ENCODE data around the gene NABP2.
A peak's percentile ranks its signal among the peaks of the same experiment; 100 is the strongest.

The NABP2 gene

GRCh38 chr12:56220611-56221231, 3.4 kb upstream of the NABP2 start:
- ATAC-seq: no peak
- no peak for TF ChIP-seq ZC3H10 (CRISPR knock-in tag; IDR thresholded peaks at IDR 0.05)
- TF ChIP-seq CSRNP3 (CRISPR knock-in tag; IDR thresholded peaks at IDR 0.05): no peak
- TF ChIP-seq, protein P1, sequence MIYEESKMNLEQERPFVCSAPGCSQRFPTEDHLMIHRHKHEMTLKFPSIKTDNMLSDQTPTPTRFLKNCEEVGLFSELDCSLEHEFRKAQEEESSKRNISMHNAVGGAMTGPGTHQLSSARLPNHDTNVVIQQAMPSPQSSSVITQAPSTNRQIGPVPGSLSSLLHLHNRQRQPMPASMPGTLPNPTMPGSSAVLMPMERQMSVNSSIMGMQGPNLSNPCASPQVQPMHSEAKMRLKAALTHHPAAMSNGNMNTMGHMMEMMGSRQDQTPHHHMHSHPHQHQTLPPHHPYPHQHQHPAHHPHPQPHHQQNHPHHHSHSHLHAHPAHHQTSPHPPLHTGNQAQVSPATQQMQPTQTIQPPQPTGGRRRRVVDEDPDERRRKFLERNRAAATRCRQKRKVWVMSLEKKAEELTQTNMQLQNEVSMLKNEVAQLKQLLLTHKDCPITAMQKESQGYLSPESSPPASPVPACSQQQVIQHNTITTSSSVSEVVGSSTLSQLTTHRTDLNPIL (CRISPR knock-in tag; IDR thresholded peaks at IDR 0.05; ENCODE audit: low read depth): no peak
- no peak for TF ChIP-seq ESRRG (CRISPR knock-in tag; IDR thresholded peaks at IDR 0.05)
- TF ChIP-seq ZNF8 (CRISPR knock-in tag; IDR thresholded peaks at IDR 0.05): no peak
- TF ChIP-seq TCF4 (CRISPR knock-in tag; IDR thresholded peaks at IDR 0.05; ENCODE audit: borderline replicate concordance): no peak
- TF ChIP-seq PPARA (CRISPR knock-in tag; IDR thresholded peaks at IDR 0.05; ENCODE audit: borderline replicate concordance): no peak
- TF ChIP-seq TOX (CRISPR knock-in tag; IDR thresholded peaks at IDR 0.05; ENCODE audit: borderline replicate concordance): no peak
- TF ChIP-seq BACH2 (CRISPR knock-in tag; IDR thresholded peaks at IDR 0.05; ENCODE audit: borderline replicate concordance): no peak
- no peak for TF ChIP-seq GLIS3 (CRISPR knock-in tag; IDR thresholded peaks at IDR 0.05)
- TF ChIP-seq ZFP3 (CRISPR knock-in tag; IDR thresholded peaks at IDR 0.05): no peak
- TF ChIP-seq, protein P2, sequence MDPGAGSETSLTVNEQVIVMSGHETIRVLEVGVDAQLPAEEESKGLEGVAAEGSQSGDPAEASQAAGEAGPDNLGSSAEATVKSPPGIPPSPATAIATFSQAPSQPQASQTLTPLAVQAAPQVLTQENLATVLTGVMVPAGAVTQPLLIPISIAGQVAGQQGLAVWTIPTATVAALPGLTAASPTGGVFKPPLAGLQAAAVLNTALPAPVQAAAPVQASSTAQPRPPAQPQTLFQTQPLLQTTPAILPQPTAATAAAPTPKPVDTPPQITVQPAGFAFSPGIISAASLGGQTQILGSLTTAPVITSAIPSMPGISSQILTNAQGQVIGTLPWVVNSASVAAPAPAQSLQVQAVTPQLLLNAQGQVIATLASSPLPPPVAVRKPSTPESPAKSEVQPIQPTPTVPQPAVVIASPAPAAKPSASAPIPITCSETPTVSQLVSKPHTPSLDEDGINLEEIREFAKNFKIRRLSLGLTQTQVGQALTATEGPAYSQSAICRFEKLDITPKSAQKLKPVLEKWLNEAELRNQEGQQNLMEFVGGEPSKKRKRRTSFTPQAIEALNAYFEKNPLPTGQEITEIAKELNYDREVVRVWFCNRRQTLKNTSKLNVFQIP (CRISPR knock-in tag; IDR thresholded peaks at IDR 0.05; ENCODE audit: borderline replicate concordance, low read depth): no peak
- TF ChIP-seq, protein P3, sequence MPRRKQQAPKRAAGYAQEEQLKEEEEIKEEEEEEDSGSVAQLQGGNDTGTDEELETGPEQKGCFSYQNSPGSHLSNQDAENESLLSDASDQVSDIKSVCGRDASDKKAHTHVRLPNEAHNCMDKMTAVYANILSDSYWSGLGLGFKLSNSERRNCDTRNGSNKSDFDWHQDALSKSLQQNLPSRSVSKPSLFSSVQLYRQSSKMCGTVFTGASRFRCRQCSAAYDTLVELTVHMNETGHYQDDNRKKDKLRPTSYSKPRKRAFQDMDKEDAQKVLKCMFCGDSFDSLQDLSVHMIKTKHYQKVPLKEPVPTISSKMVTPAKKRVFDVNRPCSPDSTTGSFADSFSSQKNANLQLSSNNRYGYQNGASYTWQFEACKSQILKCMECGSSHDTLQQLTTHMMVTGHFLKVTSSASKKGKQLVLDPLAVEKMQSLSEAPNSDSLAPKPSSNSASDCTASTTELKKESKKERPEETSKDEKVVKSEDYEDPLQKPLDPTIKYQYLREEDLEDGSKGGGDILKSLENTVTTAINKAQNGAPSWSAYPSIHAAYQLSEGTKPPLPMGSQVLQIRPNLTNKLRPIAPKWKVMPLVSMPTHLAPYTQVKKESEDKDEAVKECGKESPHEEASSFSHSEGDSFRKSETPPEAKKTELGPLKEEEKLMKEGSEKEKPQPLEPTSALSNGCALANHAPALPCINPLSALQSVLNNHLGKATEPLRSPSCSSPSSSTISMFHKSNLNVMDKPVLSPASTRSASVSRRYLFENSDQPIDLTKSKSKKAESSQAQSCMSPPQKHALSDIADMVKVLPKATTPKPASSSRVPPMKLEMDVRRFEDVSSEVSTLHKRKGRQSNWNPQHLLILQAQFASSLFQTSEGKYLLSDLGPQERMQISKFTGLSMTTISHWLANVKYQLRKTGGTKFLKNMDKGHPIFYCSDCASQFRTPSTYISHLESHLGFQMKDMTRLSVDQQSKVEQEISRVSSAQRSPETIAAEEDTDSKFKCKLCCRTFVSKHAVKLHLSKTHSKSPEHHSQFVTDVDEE (CRISPR knock-in tag; IDR thresholded peaks at IDR 0.05): no peak
- TF ChIP-seq ISL1 (CRISPR knock-in tag; IDR thresholded peaks at IDR 0.05): no peak
- no peak for TF ChIP-seq RARB (CRISPR knock-in tag; IDR thresholded peaks at IDR 0.05)
- no peak for TF ChIP-seq ZNF565 (CRISPR knock-in tag; conservative IDR thresholded peaks at IDR 0.05; ENCODE audit: low read depth)
- no peak for TF ChIP-seq CSDC2 (CRISPR knock-in tag; IDR thresholded peaks at IDR 0.05)
- TF ChIP-seq SNAI2 (CRISPR knock-in tag; IDR thresholded peaks at IDR 0.05): no peak

DNA sequence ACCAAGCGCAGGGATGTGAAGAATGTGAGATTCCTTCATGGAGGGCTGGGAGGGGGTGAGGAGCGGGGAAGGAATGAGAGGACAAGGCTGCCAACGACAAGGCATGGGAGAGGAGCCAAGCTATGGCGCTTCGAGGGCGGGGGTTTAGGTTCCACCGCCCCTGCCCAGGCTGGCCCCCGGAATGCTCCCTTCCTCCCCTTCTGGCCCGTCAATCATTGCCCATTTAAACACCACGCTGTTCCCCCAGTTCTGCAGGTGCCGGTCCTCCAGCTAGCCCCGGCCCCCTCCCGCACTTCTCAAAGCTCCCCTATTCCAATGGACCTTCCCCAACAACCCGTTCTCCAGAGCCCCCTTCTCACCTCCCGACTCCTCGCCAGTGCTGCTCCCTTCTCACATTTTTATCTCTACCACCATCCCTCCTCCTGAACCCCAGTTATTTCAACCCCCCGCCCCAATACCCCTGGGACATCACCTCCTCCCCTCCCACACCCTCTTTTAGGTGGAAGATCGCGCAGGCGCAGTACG, 2.8 kb upstream of the NABP2 start:
- no peak for TF ChIP-seq SNAI2 (CRISPR knock-in tag; IDR thresholded peaks at IDR 0.05)
- 0 out of 2 replicates have a peak, but pooled peaks have one; percentile 44 for TF ChIP-seq PATZ1 (CRISPR knock-in tag; IDR thresholded peaks at IDR 0.05; ENCODE audit: borderline replicate concordance)
- peak; percentile 59 for ATAC-seq

- ATAC-seq: peak; percentile 81
- TF ChIP-seq TOX (CRISPR knock-in tag; IDR thresholded peaks at IDR 0.05; ENCODE audit: borderline replicate concordance) (no peak), SNAI2 (CRISPR knock-in tag; IDR thresholded peaks at IDR 0.05) (no peak), ZFP3 (CRISPR knock-in tag; IDR thresholded peaks at IDR 0.05) (peak; percentile 75), ZNF8 (CRISPR knock-in tag; IDR thresholded peaks at IDR 0.05) (no peak), PPARA (CRISPR knock-in tag; IDR thresholded peaks at IDR 0.05; ENCODE audit: borderline replicate concordance) (no peak), TCF4 (CRISPR knock-in tag; IDR thresholded peaks at IDR 0.05; ENCODE audit: borderline replicate concordance) (no peak), ZNF70 (CRISPR knock-in tag; IDR thresholded peaks at IDR 0.05) (peak; percentile 95), GLIS3 (CRISPR knock-in tag; IDR thresholded peaks at IDR 0.05) (0 out of 2 replicates have a peak, but pooled peaks have one; percentile 17), OSR1 (CRISPR knock-in tag; IDR thresholded peaks at IDR 0.05) (no peak), ARNTL (CRISPR knock-in tag; IDR thresholded peaks at IDR 0.05; ENCODE audit: borderline replicate concordance, low read depth) (no peak)
- TF ChIP-seq, protein P1 (CRISPR knock-in tag; IDR thresholded peaks at IDR 0.05; ENCODE audit: low read depth): no peak
- TF ChIP-seq, protein P2 (CRISPR knock-in tag; IDR thresholded peaks at IDR 0.05; ENCODE audit: borderline replicate concordance, low read depth): no peak
Observed at GRCh38 chr12:56221757-56222530, 2.2 kb upstream of the NABP2 start, which contains the start of gene RNF41. TSS of gene RNF41 (minus strand) at chr12:56221922. CDS start at chr12:56214047, 7,875 bp downstream.
